GM12878 (cell line): ENCODE data around the gene LAMA2. TPM values are rescaled to one million over a fixed set of nuclear protein-coding genes. Genes with fewer than 3 reads are reported as not detected.

Source experiments
- ATAC-seq: fragments of 200-7000 bp; cut with Tn5 transposase; 3 replicates; pipeline ENCODE4 v1.9.1; 2020; ENCODE audit warnings: mild to moderate bottlenecking, moderate library complexity
- BruUV-seq: library from RNA; stranded (reverse); fragments of 400-500 nt; replicated peaks from 2 replicates; lab custom pipeline; 2021; lab: Mats Ljungman, UMichigan
- CTCF ChIA-PET: fragments of 300-600 bp; sonication (Branson Sonifier 250); formaldehyde crosslinking; extraction: SDS; loops from one replicate; lab custom pipeline; 2021; ENCODE audit warnings: inconsistent platforms; lab: Yijun Ruan, JAX
- POLR2A ChIA-PET: fragments of 350-600 bp; formaldehyde crosslinking; extraction: SDS; loops from one replicate; lab custom pipeline; 2021; ENCODE audit warnings: inconsistent platforms; lab: Charles Lee
- RAD21 ChIA-PET: fragments of 300-600 bp; sonication (Branson Sonifier 250); formaldehyde crosslinking; loops from one replicate; lab custom pipeline; 2023; ENCODE audit warnings: antibody characterized with exemption; ENCODE audit not compliant: unreplicated experiment; lab: Charles Lee
- SMC1A ChIA-PET: fragments of 300-600 bp; sonication (Branson Sonifier 250); formaldehyde crosslinking; loops from one replicate; lab custom pipeline; 2023; ENCODE audit not compliant: unreplicated experiment, uncharacterized antibody; lab: Charles Lee
- DNase-seq: peaks from one replicate; pipeline ENCODE4 v3.0.0-alpha.2; 2011; ENCODE audit warnings: low read depth, low spot score
- FAIRE-seq: peaks from 3 replicates; lab custom pipeline; 2011; peaks lifted over from hg19 to GRCh38; lab: Jason Lieb, UNC
- H2AFZ ChIP-seq: 2 replicates; pipeline ENCODE4 v1.6.0; 2011; ENCODE audit warnings: low read depth, low read length, control low read depth; ENCODE audit not compliant: control insufficient read depth
- H3K27ac ChIP-seq: 2 replicates; pipeline ENCODE4 v1.5.1; 2011; ENCODE audit warnings: control low read depth; ENCODE audit not compliant: control insufficient read depth, insufficient read depth
- H3K27me3 ChIP-seq, 2 experiments: replicated peaks in 1 of 2; 2 replicates each; pipeline versions ENCODE4 v1.6.0 to v1.6.1; 2011; ENCODE audit warnings: low read length in 1 of 2; ENCODE audit not compliant: control insufficient read depth in 2 of 2, insufficient read depth in 2 of 2
- H3K36me3 ChIP-seq, 2 experiments: 2 replicates each; pipeline ENCODE4 v1.5.1; 2011; ENCODE audit warnings: low read length in 1 of 2; ENCODE audit not compliant: control insufficient read depth in 2 of 2, insufficient read depth in 2 of 2
- H3K4me1 ChIP-seq: 2 replicates; pipeline ENCODE4 v1.6.1; 2011; ENCODE audit warnings: mild to moderate bottlenecking, low read length, moderate library complexity, mixed read lengths; ENCODE audit not compliant: control insufficient read depth, insufficient read depth
- H3K4me2 ChIP-seq: 2 replicates; pipeline ENCODE4 v1.6.0; 2011; ENCODE audit warnings: control low read depth; ENCODE audit not compliant: control insufficient read depth, insufficient read depth
- H3K4me3 ChIP-seq: fragments of 200-600 bp; sonication (generic); 2 replicates; pipeline ENCODE4 v1.5.1; 2016
- H3K79me2 ChIP-seq: 2 replicates; pipeline ENCODE4 v1.6.0; 2011; ENCODE audit warnings: low read length; ENCODE audit not compliant: control insufficient read depth, insufficient read depth
- H3K9ac ChIP-seq: 2 replicates; pipeline ENCODE4 v1.8.0; 2011; ENCODE audit warnings: low read length, control low read depth, mixed read lengths; ENCODE audit not compliant: control insufficient read depth, insufficient read depth
- H3K9me3 ChIP-seq: replicated peaks from 3 replicates; pipeline ENCODE4 v1.5.1; 2011; ENCODE audit warnings: mild to moderate bottlenecking, low read length; ENCODE audit not compliant: control insufficient read depth, insufficient read depth
- H4K20me1 ChIP-seq: 2 replicates; pipeline ENCODE4 v1.6.0; 2011; ENCODE audit not compliant: control insufficient read depth, insufficient read depth
- ASH2L ChIP-seq: fragments of 300-600, 200-600 bp; sonication (generic); IDR thresholded peaks from 2 replicates; pipeline ENCODE4 v1.6.1; 2017; ENCODE audit warnings: low read depth, mild to moderate bottlenecking, borderline replicate concordance
- BHLHE40 ChIP-seq, 2 experiments: fragments of 450-650 bp in 1 of 2; IDR thresholded peaks; 2 replicates each; pipeline ENCODE4 v1.6.1; 2011 to 2017; ENCODE audit warnings: low read depth in 2 of 2, borderline replicate concordance in 1 of 2, improper control_type of control experiment in 1 of 2, low read length in 1 of 2, mild to moderate bottlenecking in 1 of 2
- BRCA1 ChIP-seq: IDR thresholded peaks from 2 replicates; pipeline ENCODE4 v1.6.1; 2011; ENCODE audit warnings: low read depth, low read length, improper control_type of control experiment
- CEBPZ ChIP-seq: fragments of 150-350 bp; IDR thresholded peaks from 2 replicates; pipeline ENCODE4 v1.6.1; 2016; ENCODE audit warnings: low read depth, low read length
- EP300 ChIP-seq, 2 experiments: fragments of 150-350 bp in 1 of 2; IDR thresholded peaks; 2 replicates each; pipeline ENCODE4 v1.6.1; 2011 to 2012; ENCODE audit warnings: low read depth in 2 of 2, low read length in 2 of 2, borderline replicate concordance in 1 of 2, improper control_type of control experiment in 1 of 2, inconsistent platforms in 1 of 2; ENCODE audit not compliant: control insufficient read depth in 1 of 2
- HDAC6 ChIP-seq: fragments of 200-600 bp; sonication (generic); IDR thresholded peaks from one replicate; pipeline ENCODE4 v1.8.0; 2017; ENCODE audit warnings: antibody characterized with exemption; ENCODE audit not compliant: unreplicated experiment
- HDGF ChIP-seq: fragments of 450-650 bp; IDR thresholded peaks from 2 replicates; pipeline ENCODE4 v1.6.1; 2016; ENCODE audit warnings: antibody characterized with exemption
- HSF1 ChIP-seq: fragments of 150-350 bp; IDR thresholded peaks from 2 replicates; pipeline ENCODE4 v1.6.1; 2014; ENCODE audit warnings: mild to moderate bottlenecking, low read depth, low read length
- IRF3 ChIP-seq: fragments of 450-650 bp; IDR thresholded peaks from 2 replicates; pipeline ENCODE4 v1.6.1; 2014; ENCODE audit warnings: mild to moderate bottlenecking
- NBN ChIP-seq: fragments of 450-650 bp; IDR thresholded peaks from 2 replicates; pipeline ENCODE4 v1.6.1; 2016
- NR2C2 ChIP-seq: IDR thresholded peaks from 2 replicates; pipeline ENCODE4 v1.6.1; 2011; ENCODE audit warnings: borderline replicate concordance, low read depth; ENCODE audit not compliant: control insufficient read depth, insufficient read length
- RB1 ChIP-seq: fragments of 450-650 bp; formaldehyde crosslinking; IDR thresholded peaks from 2 replicates; pipeline ENCODE4 v1.6.1; 2017; ENCODE audit warnings: mild to moderate bottlenecking, borderline replicate concordance
- SMARCA5 ChIP-seq: fragments of 450-650 bp; IDR thresholded peaks from 2 replicates; pipeline ENCODE4 v1.6.1; 2017; ENCODE audit warnings: mild to moderate bottlenecking
- SPI1 ChIP-seq: IDR thresholded peaks from 2 replicates; pipeline ENCODE4 v1.6.1; 2011; ENCODE audit warnings: low read depth, mild to moderate bottlenecking, low read length, moderate library complexity, borderline replicate concordance; ENCODE audit not compliant: insufficient read depth
- TCF3 ChIP-seq: IDR thresholded peaks from 2 replicates; pipeline ENCODE4 v1.6.1; 2012; ENCODE audit warnings: low read depth, mild to moderate bottlenecking, low read length, borderline replicate concordance; ENCODE audit not compliant: insufficient read depth
- USF1 ChIP-seq: IDR thresholded peaks from 2 replicates; pipeline ENCODE4 v1.6.1; 2011; ENCODE audit warnings: borderline replicate concordance, low read depth, mild to moderate bottlenecking, moderate library complexity, mixed read lengths, low read length; ENCODE audit not compliant: insufficient read depth; ENCODE audit errors: extremely low read length
- ZNF622 ChIP-seq: fragments of 450-650 bp; IDR thresholded peaks from 2 replicates; pipeline ENCODE4 v1.6.1; 2017; ENCODE audit warnings: mild to moderate bottlenecking, inconsistent platforms
- WGBS: methylation state at CpG from one replicate; pipeline ENCODE4 v1.1.6; 2016; ENCODE audit warnings: low lambda C conversion rate; ENCODE audit not compliant: insufficient replicate concordance, insufficient coverage; ENCODE audit errors: missing lambda C conversion rate; 5-methylcytosine and 5-hydroxymethylcytosine counted together
- in situ Hi-C: fragments of 300-500 bp; cut with MboI; formaldehyde crosslinking; loops from 9 replicates; pipeline ENCODE4 v1.14.3; 2018; ENCODE audit warnings: mixed read lengths
- intact Hi-C: fragments of 100-400 bp; cut with micrococcal nuclease; formaldehyde crosslinking; loops from one replicate; pipeline ENCODE4 v1.14.2; 2022; ENCODE audit not compliant: unreplicated experiment
- polyA plus RNA-seq, 11 experiments: library from polyadenylated mRNA; depleted of rRNA in 4 of 11; unstranded in 6 of 11; stranded (reverse) in 5 of 11; fragments of >200 nt; fragmentation: Nextera tagmentation in 4 of 11; fragmentation: Illumina TruSeq in 1 of 11; extraction: Ambion mirVana in 4 of 11; extraction: Trizol in 1 of 11; gene quantifications; 1 replicate in 1 of 11; 2 replicates in 10 of 11; pipeline versions ENCODE4 v1.2.1 to v1.2.3, GENCODE V29; 2011 to 2016; ENCODE audit warnings: inconsistent platforms in 2 of 11, missing spikeins in 2 of 11, low read depth in 1 of 11
- total RNA-seq, 4 experiments: library from RNA; depleted of rRNA in 3 of 4; stranded (reverse); fragments of >200 nt in 3 of 4; fragmentation: Illumina TruSeq in 1 of 4; extraction: Trizol in 1 of 4; gene quantifications; 2 replicates each; pipeline versions ENCODE4 v1.2.1 to v1.2.3, GENCODE V29; 2013 to 2021

LAMA2 gene
- total and polyA plus RNA-seq, 10 of the 15 experiments (the other 5 are each of a cell fraction or from before 2014, with no cell fraction given) = 0.04 to 2.0 (median 0.37) TPM; not detected in 1

- Histone ChIP-seq H3K27ac (no peak overlapping the region), H3K27me3 (no peaks in the 10 kb centered on the region), H3K4me2 (no peak overlapping the region), H3K4me3 (no peak overlapping the region), H3K9me3 (no peaks in the 10 kb centered on the region), H2AFZ (no peak overlapping the region), H3K79me2 (no peaks in the 10 kb centered on the region), H3K36me3 (no peaks in the 10 kb centered on the region), H3K4me1 (no peaks in the 10 kb centered on the region), H4K20me1 (no peaks in the 10 kb centered on the region), H3K9ac (no peak overlapping the region)
- DNase-seq (no peak), ATAC-seq (no peak), FAIRE-seq (no peak)
- 0% methylated on average over 1 of the region's 1 CpG for whole genome bisulfite sequencing
- ChIA-PET POLR2A (no interaction called here), CTCF (no interaction called here), SMC1A (no interaction called here), RAD21 (no interaction called here)
- BruUV-seq = no TSS peak
- intact Hi-C loops (no loop called here), in situ Hi-C loops (no loop called here)
- TF ChIP-seq SMARCA5 = no peak
- TF ChIP-seq IRF3 = no peak
- TF ChIP-seq BRCA1 = no peak
- no peak for TF ChIP-seq BHLHE40 (IDR thresholded peaks at IDR 0.05; ENCODE audit: borderline replicate concordance in 1 of 2, low read depth in 2 of 2, low read length in 1 of 2)
- TF ChIP-seq CEBPZ = no peak
- TF ChIP-seq RB1 = no peak
- TF ChIP-seq ZNF622 = no peak
- no peak for TF ChIP-seq EP300 (IDR thresholded peaks at IDR 0.05; ENCODE audit: borderline replicate concordance in 1 of 2, control insufficient read depth in 1 of 2, low read depth in 2 of 2, low read length in 2 of 2)
- TF ChIP-seq ASH2L = no peak
- no peak for TF ChIP-seq HDGF
- TF ChIP-seq USF1 = no peak
- TF ChIP-seq NBN = no peak
- TF ChIP-seq HSF1 = no peak
- no peak for TF ChIP-seq HDAC6
- no peak for TF ChIP-seq NR2C2
- no peak for TF ChIP-seq TCF3
- TF ChIP-seq SPI1 = no peak
- TF ChIP-seq, all 136 proteins: peak for 0
These were observed 423.9 kb downstream of the LAMA2 start for GRCh38 chr6:129306826-129307225.
